ENCODE measurements around the gene CEP290. TPM values are rescaled to one million over a fixed set of nuclear protein-coding genes. Genes with fewer than 3 reads are reported as not detected.
A peak's percentile ranks its signal among the peaks of the same experiment; 100 is the strongest.

CEP290 gene
- polyA plus RNA-seq, 4 donors, result 1.9 to 13.6 (median 3.4) TPM

- DNase-seq (no peak), FAIRE-seq (no peak)
- H3K27me3 ChIP-seq (ENCODE audit: control insufficient read depth in 3 of 3, insufficient read depth in 3 of 3, low read length in 3 of 3), result no peaks in the 10 kb centered on the region
- peaks cover 5 to 23% (median 21%) of the 10 kb centered on the region in 3 donors for H3K36me3 ChIP-seq (ENCODE audit: control insufficient read depth in 3 of 3, insufficient read depth in 2 of 3, low read depth in 1 of 3, low read length in 3 of 3)
- H3K27ac ChIP-seq (ENCODE audit: low read depth in 1 of 3, low read length in 2 of 3), result no peak overlapping the region
- peaks cover 0 to 24% of the 10 kb centered on the region in 2 donors for H3K9me3 ChIP-seq (ENCODE audit: control insufficient read depth in 2 of 2, insufficient read depth in 1 of 2, low read depth in 1 of 2, low read length in 1 of 2)
- WGBS, 3 donors, result 62 to 84% (median 81%) methylated on average over 6 of the region's 6 CpGs
- no peak overlapping the region for H3K4me3 ChIP-seq (ENCODE audit: low read depth in 1 of 3, low read length in 3 of 3)
- peaks cover 0 to 4% (median 0%) of the 10 kb centered on the region in 3 donors for H3K4me1 ChIP-seq (ENCODE audit: control insufficient read depth in 3 of 3, insufficient read depth in 2 of 3, low read depth in 1 of 3, low read length in 2 of 3)
Measured at GRCh38 chr12:88179436-88180014, 37.6 kb upstream of the CEP290 start.

GRCh38 chr12:88175544-88175943 is 33.7 kb upstream of the CEP290 start:
- Histone ChIP-seq H3K9me3 (ENCODE audit: control insufficient read depth in 2 of 2, insufficient read depth in 1 of 2, low read depth in 1 of 2, low read length in 1 of 2) (no peaks in the 10 kb centered on the region), H3K4me3 (ENCODE audit: low read depth in 1 of 3, low read length in 3 of 3) (no peak overlapping the region), H3K4me1 (ENCODE audit: control insufficient read depth in 3 of 3, insufficient read depth in 2 of 3, low read depth in 1 of 3, low read length in 2 of 3) (no peaks in the 10 kb centered on the region), H3K27me3 (ENCODE audit: control insufficient read depth in 3 of 3, insufficient read depth in 3 of 3, low read length in 3 of 3) (no peaks in the 10 kb centered on the region), H3K36me3 (ENCODE audit: control insufficient read depth in 3 of 3, insufficient read depth in 2 of 3, low read depth in 1 of 3, low read length in 3 of 3) (peaks cover 2 to 15% (median 9%) of the 10 kb centered on the region in 3 donors), H3K27ac (ENCODE audit: low read depth in 1 of 3, low read length in 2 of 3) (no peak overlapping the region)
- FAIRE-seq (no peak), DNase-seq (no peak)
- WGBS, 3 donors, result 92 to 95% (median 92%) methylated on average over 3 of the region's 3 CpGs

GRCh38 chr12:88172844-88173407 is 31.0 kb upstream of the CEP290 start:
- Histone ChIP-seq H3K4me3 (ENCODE audit: low read depth in 1 of 3, low read length in 3 of 3) (no peak overlapping the region), H3K27me3 (ENCODE audit: control insufficient read depth in 3 of 3, insufficient read depth in 3 of 3, low read length in 3 of 3) (no peaks in the 10 kb centered on the region), H3K36me3 (ENCODE audit: control insufficient read depth in 3 of 3, insufficient read depth in 2 of 3, low read depth in 1 of 3, low read length in 3 of 3) (peaks cover 0 to 9% (median 5%) of the 10 kb centered on the region in 3 donors), H3K9me3 (ENCODE audit: control insufficient read depth in 2 of 2, insufficient read depth in 1 of 2, low read depth in 1 of 2, low read length in 1 of 2) (no peaks in the 10 kb centered on the region), H3K27ac (ENCODE audit: low read depth in 1 of 3, low read length in 2 of 3) (no peak overlapping the region), H3K4me1 (ENCODE audit: control insufficient read depth in 3 of 3, insufficient read depth in 2 of 3, low read depth in 1 of 3, low read length in 2 of 3) (peaks cover 0 to 4% (median 0%) of the 10 kb centered on the region in 3 donors)
- no peak for DNase-seq
- FAIRE-seq, result no peak

DNA sequence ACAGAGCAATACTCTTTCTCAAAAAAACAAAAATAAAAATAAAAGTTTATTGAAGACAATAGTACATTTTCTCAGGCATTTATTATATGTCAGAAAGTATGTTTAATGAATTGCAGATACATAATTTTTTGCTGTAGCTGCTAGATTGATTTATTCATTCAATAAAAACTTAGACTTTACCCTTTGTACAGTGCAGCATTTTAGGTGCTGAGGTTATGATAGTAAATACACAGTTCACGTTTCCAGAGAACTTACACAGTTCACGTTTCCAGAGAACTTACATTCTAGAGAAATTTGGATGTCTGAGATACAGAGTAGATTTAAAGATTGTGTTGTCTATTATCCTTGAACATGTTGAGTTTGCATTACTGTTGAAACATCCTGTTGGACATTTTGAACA is 25.5 kb upstream of the CEP290 start:
- DNase-seq (peak; percentile 46 to 59), FAIRE-seq (peak; percentile 26)
- Histone ChIP-seq H3K36me3 (ENCODE audit: control insufficient read depth in 3 of 3, insufficient read depth in 2 of 3, low read depth in 1 of 3, low read length in 3 of 3) (peaks cover 0 to 11% (median 3%) of the 10 kb centered on the region in 3 donors), H3K4me1 (ENCODE audit: control insufficient read depth in 3 of 3, insufficient read depth in 2 of 3, low read depth in 1 of 3, low read length in 2 of 3) (peaks cover 0 to 7% (median 0%) of the 10 kb centered on the region in 3 donors), H3K9me3 (ENCODE audit: control insufficient read depth in 2 of 2, insufficient read depth in 1 of 2, low read depth in 1 of 2, low read length in 1 of 2) (no peaks in the 10 kb centered on the region), H3K27me3 (ENCODE audit: control insufficient read depth in 3 of 3, insufficient read depth in 3 of 3, low read length in 3 of 3) (no peaks in the 10 kb centered on the region), H3K4me3 (ENCODE audit: low read depth in 1 of 3, low read length in 3 of 3) (no peak overlapping the region), H3K27ac (ENCODE audit: low read depth in 1 of 3, low read length in 2 of 3) (peak overlapping the region in 1 of 3 donors; percentile 51)
- whole genome bisulfite sequencing, 3 donors, result 16 to 80% (median 45%) methylated on average over 2 of the region's 2 CpGs

GRCh38 chr12:88166179-88166578 is 24.3 kb upstream of the CEP290 start:
- H3K9me3 ChIP-seq (ENCODE audit: control insufficient read depth in 2 of 2, insufficient read depth in 1 of 2, low read depth in 1 of 2, low read length in 1 of 2), result no peaks in the 10 kb centered on the region
- DNase-seq (no peak), FAIRE-seq (no peak)
- H3K36me3 ChIP-seq (ENCODE audit: control insufficient read depth in 3 of 3, insufficient read depth in 2 of 3, low read depth in 1 of 3, low read length in 3 of 3), result peaks cover 0 to 11% (median 3%) of the 10 kb centered on the region in 3 donors
- H3K4me1 ChIP-seq (ENCODE audit: control insufficient read depth in 3 of 3, insufficient read depth in 2 of 3, low read depth in 1 of 3, low read length in 2 of 3), result peaks cover 0 to 7% (median 0%) of the 10 kb centered on the region in 3 donors
- H3K4me3 ChIP-seq (ENCODE audit: low read depth in 1 of 3, low read length in 3 of 3), result no peak overlapping the region
- 85 to 91% (median 85%) methylated on average over 1 of the region's 1 CpG for WGBS, 3 donors
- H3K27me3 ChIP-seq (ENCODE audit: control insufficient read depth in 3 of 3, insufficient read depth in 3 of 3, low read length in 3 of 3), result no peaks in the 10 kb centered on the region
- no peak overlapping the region for H3K27ac ChIP-seq (ENCODE audit: low read depth in 1 of 3, low read length in 2 of 3)

DNA sequence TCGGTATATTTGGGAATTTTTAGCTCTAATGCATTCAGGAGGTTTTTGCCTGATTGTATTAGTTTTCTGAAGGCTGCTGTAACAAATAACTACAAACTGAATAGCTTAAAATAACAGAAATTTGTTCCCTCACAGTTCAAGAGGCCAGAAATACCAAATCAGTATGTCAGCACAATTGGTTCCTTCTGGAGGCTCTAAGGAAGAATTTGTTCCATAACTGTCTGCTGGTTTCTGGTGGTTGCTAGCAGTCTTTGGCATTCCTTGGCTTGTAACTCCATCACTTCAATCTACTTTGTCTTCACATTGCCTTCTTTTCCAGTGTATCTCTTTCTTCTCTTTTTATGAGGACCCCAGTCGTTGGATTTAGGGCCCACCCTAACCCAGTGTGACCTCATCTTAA is 21.5 kb upstream of the CEP290 start:
- Histone ChIP-seq H3K4me3 (ENCODE audit: low read depth in 1 of 3, low read length in 3 of 3) (no peak overlapping the region), H3K4me1 (ENCODE audit: control insufficient read depth in 3 of 3, insufficient read depth in 2 of 3, low read depth in 1 of 3, low read length in 2 of 3) (peaks cover 0 to 7% (median 0%) of the 10 kb centered on the region in 3 donors), H3K36me3 (ENCODE audit: control insufficient read depth in 3 of 3, insufficient read depth in 2 of 3, low read depth in 1 of 3, low read length in 3 of 3) (peaks cover 0 to 11% (median 0%) of the 10 kb centered on the region in 3 donors), H3K27me3 (ENCODE audit: control insufficient read depth in 3 of 3, insufficient read depth in 3 of 3, low read length in 3 of 3) (no peaks in the 10 kb centered on the region), H3K9me3 (ENCODE audit: control insufficient read depth in 2 of 2, insufficient read depth in 1 of 2, low read depth in 1 of 2, low read length in 1 of 2) (no peaks in the 10 kb centered on the region), H3K27ac (ENCODE audit: low read depth in 1 of 3, low read length in 2 of 3) (no peak overlapping the region)
- WGBS, 3 donors, result 88 to 96% (median 94%) methylated on average over 2 of the region's 2 CpGs
- FAIRE-seq, result no peak
- DNase-seq, result no peak

- 93 to 100% (median 94%) methylated on average over 1 of the region's 1 CpG for WGBS, 3 donors
Measured at GRCh38 chr12:88156075-88156654, 14.3 kb upstream of the CEP290 start.

GRCh38 chr12:88153959-88154358 is 12.1 kb upstream of the CEP290 start:
- H3K9me3 ChIP-seq (ENCODE audit: control insufficient read depth in 2 of 2, insufficient read depth in 1 of 2, low read depth in 1 of 2, low read length in 1 of 2), result no peaks in the 10 kb centered on the region
- H3K4me3 ChIP-seq (ENCODE audit: low read depth in 1 of 3, low read length in 3 of 3), result no peak overlapping the region
- H3K36me3 ChIP-seq (ENCODE audit: control insufficient read depth in 3 of 3, insufficient read depth in 2 of 3, low read depth in 1 of 3, low read length in 3 of 3), result peaks cover 0 to 9% (median 3%) of the 10 kb centered on the region in 3 donors
- peak in 1 of 2 donors; percentile 29 for DNase-seq
- H3K27ac ChIP-seq (ENCODE audit: low read depth in 1 of 3, low read length in 2 of 3), result no peak overlapping the region
- no peaks in the 10 kb centered on the region for H3K4me1 ChIP-seq (ENCODE audit: control insufficient read depth in 3 of 3, insufficient read depth in 2 of 3, low read depth in 1 of 3, low read length in 2 of 3)
- no peaks in the 10 kb centered on the region for H3K27me3 ChIP-seq (ENCODE audit: control insufficient read depth in 3 of 3, insufficient read depth in 3 of 3, low read length in 3 of 3)
- FAIRE-seq, result no peak
- WGBS, 3 donors, result 79 to 93% (median 89%) methylated on average over 3 of the region's 3 CpGs

More at GRCh38 chr12:88156075-88156654, 14.3 kb upstream of the CEP290 start:
- no peaks in the 10 kb centered on the region for H3K9me3 ChIP-seq (ENCODE audit: control insufficient read depth in 2 of 2, insufficient read depth in 1 of 2, low read depth in 1 of 2, low read length in 1 of 2)
- no peaks in the 10 kb centered on the region for H3K4me1 ChIP-seq (ENCODE audit: control insufficient read depth in 3 of 3, insufficient read depth in 2 of 3, low read depth in 1 of 3, low read length in 2 of 3)
- no peak overlapping the region for H3K4me3 ChIP-seq (ENCODE audit: low read depth in 1 of 3, low read length in 3 of 3)
- DNase-seq (no peak), FAIRE-seq (no peak)
- H3K27me3 ChIP-seq (ENCODE audit: control insufficient read depth in 3 of 3, insufficient read depth in 3 of 3, low read length in 3 of 3), result no peaks in the 10 kb centered on the region
- H3K27ac ChIP-seq (ENCODE audit: low read depth in 1 of 3, low read length in 2 of 3), result no peak overlapping the region
- peaks cover 0 to 6% (median 0%) of the 10 kb centered on the region in 3 donors for H3K36me3 ChIP-seq (ENCODE audit: control insufficient read depth in 3 of 3, insufficient read depth in 2 of 3, low read depth in 1 of 3, low read length in 3 of 3)
